DOHH2 (cell line): ENCODE measurements around the gene MLH1.

Experiments used
- CTCF ChIP-seq: fragments of 200-600 bp; sonication (generic); IDR thresholded peaks from one replicate; pipeline ENCODE4 v1.5.1; 2014; ENCODE audit warnings: antibody characterized with exemption, mild to moderate bottlenecking, low read depth, low read length; ENCODE audit not compliant: poor library complexity, severe bottlenecking
- EZH2phosphoT487 ChIP-seq: fragments of 200-600 bp; sonication (generic); IDR thresholded peaks from 2 replicates; pipeline ENCODE4 v1.6.1; 2017; ENCODE audit warnings: borderline replicate concordance, mild to moderate bottlenecking, antibody characterized with exemption, low read length, moderate library complexity, mixed read lengths

GRCh38 chr3:36944641-36945270 lies 48.6 kb upstream of the MLH1 start, which contains the start of gene TRANK1:
- TF ChIP-seq CTCF, result no peak
- TF ChIP-seq EZH2phosphoT487, result no peak
